ENCODE data around the gene SIL1.

GRCh38 chr5:138945421-138946240 lies 252.5 kb downstream of the SIL1 start:
- TF ChIP-seq EZH2 (IDR thresholded peaks at IDR 0.05; ENCODE audit: low read depth), result no peak
- no peak for TF ChIP-seq CTCF (conservative IDR thresholded peaks at IDR 0.05)
